H1 (cell line): ENCODE results near the gene RNU6-1. TPM values are rescaled to one million over a fixed set of nuclear protein-coding genes. Genes with fewer than 3 reads are reported as not detected.

Experiments
- CTCF ChIA-PET: fragments of 300-600 bp; sonication (Branson Sonifier 250); formaldehyde crosslinking; loops from one replicate; lab custom pipeline; 2021; ENCODE audit not compliant: partially characterized antibody; lab: Charles Lee
- POLR2A ChIA-PET: fragments of 300-600 bp; sonication (Branson Sonifier 250); formaldehyde crosslinking; loops from one replicate; lab custom pipeline; 2021; ENCODE audit warnings: inconsistent platforms; ENCODE audit not compliant: partially characterized antibody; lab: Charles Lee
- DNase-seq, 2 experiments: peaks; one replicate each; pipeline versions ENCODE4 v3.0.0 to v3.0.0-alpha.2; 2010 to 2022; ENCODE audit warnings: low spot score in 2 of 2, low read depth in 1 of 2, mixed read lengths in 1 of 2
- FAIRE-seq: peaks from 2 replicates; lab custom pipeline; 2011; peaks lifted over from hg19 to GRCh38; lab: Jason Lieb, UNC
- H2AFZ ChIP-seq: 2 replicates; pipeline ENCODE4 v1.8.1; 2012; ENCODE audit warnings: low read length, inconsistent platforms
- H2AK5ac ChIP-seq: 2 replicates; pipeline ENCODE4 v1.6.1; 2013; ENCODE audit warnings: low read depth, low read length
- H2BK120ac ChIP-seq: replicated peaks from 2 replicates; pipeline ENCODE3; 2013; ENCODE audit warnings: low read depth, low read length, inconsistent platforms
- H2BK12ac ChIP-seq: 2 replicates; pipeline ENCODE4 v1.6.1; 2013; ENCODE audit warnings: low read depth, low read length
- H2BK15ac ChIP-seq: 2 replicates; pipeline ENCODE4 v1.6.1; 2013; ENCODE audit warnings: low read length
- H2BK20ac ChIP-seq: 2 replicates; pipeline ENCODE4 v1.6.1; 2013; ENCODE audit warnings: low read length
- H2BK5ac ChIP-seq: 2 replicates; pipeline ENCODE4 v1.6.1; 2013; ENCODE audit warnings: low read depth, low read length
- H3K14ac ChIP-seq: 2 replicates; pipeline ENCODE4 v1.6.1; 2013; ENCODE audit warnings: inconsistent platforms; ENCODE audit not compliant: insufficient read length
- H3K18ac ChIP-seq: 2 replicates; pipeline ENCODE4 v1.6.1; 2013; ENCODE audit warnings: low read length; ENCODE audit errors: extremely low read depth
- H3K23ac ChIP-seq: 2 replicates; pipeline ENCODE4 v1.6.1; 2013; ENCODE audit warnings: inconsistent platforms; ENCODE audit not compliant: insufficient read length
- H3K23me2 ChIP-seq: 2 replicates; pipeline ENCODE4 v1.6.1; 2013; ENCODE audit warnings: low read depth, low read length
- H3K27ac ChIP-seq: 2 replicates; pipeline ENCODE4 v1.6.1; 2011; ENCODE audit warnings: low read depth, low read length, inconsistent platforms
- H3K27me3 ChIP-seq, 4 experiments: replicated peaks in 1 of 4; 1 replicate in 1 of 4; 2 replicates in 3 of 4; pipeline versions ENCODE4 v1.6.1 to v1.8.1; 2011 to 2013; ENCODE audit warnings: low read length in 3 of 4, mild to moderate bottlenecking in 3 of 4, inconsistent platforms in 2 of 4, mixed read lengths in 2 of 4, moderate library complexity in 1 of 4; ENCODE audit not compliant: control insufficient read depth in 3 of 4, insufficient read depth in 3 of 4; ENCODE audit errors: extremely low read depth in 1 of 4
- H3K36me3 ChIP-seq, 4 experiments: 2 replicates each; pipeline versions ENCODE4 v1.6.1 to v1.8.1; 2011 to 2013; ENCODE audit warnings: mild to moderate bottlenecking in 4 of 4, low read length in 3 of 4, moderate library complexity in 2 of 4, control low read depth in 1 of 4, inconsistent platforms in 1 of 4; ENCODE audit not compliant: insufficient read depth in 4 of 4, control insufficient read depth in 2 of 4
- H3K4ac ChIP-seq: replicated peaks from 2 replicates; pipeline ENCODE3; 2013; ENCODE audit warnings: low read length, low read depth, mixed read lengths, inconsistent platforms; ENCODE audit not compliant: insufficient read length
- H3K4me1 ChIP-seq, 4 experiments: replicated peaks in 1 of 4; 1 replicate in 1 of 4; 2 replicates in 3 of 4; pipeline versions ENCODE4 v1.6.1 to v1.8.1; 2011 to 2013; ENCODE audit warnings: low read length in 3 of 4, inconsistent platforms in 2 of 4, mixed read lengths in 1 of 4; ENCODE audit not compliant: insufficient read depth in 4 of 4, control insufficient read depth in 3 of 4
- H3K4me2 ChIP-seq, 2 experiments: 2 replicates each; pipeline versions ENCODE4 v1.6.1 to v1.8.1; 2011 to 2013; ENCODE audit warnings: low read depth in 2 of 2, low read length in 2 of 2, control low read depth in 1 of 2, inconsistent platforms in 1 of 2, mild to moderate bottlenecking in 1 of 2; ENCODE audit not compliant: insufficient read depth in 1 of 2
- H3K4me3 ChIP-seq, 4 experiments: fragments of 200-600, 300-600 bp in 1 of 4; sonication (generic), shearing (Covaris generic), sonication (Bioruptor Twin) in 1 of 4; 2 replicates each; pipeline versions ENCODE4 v1.5.1 to v1.8.1; 2011 to 2016; ENCODE audit warnings: low read length in 4 of 4, low read depth in 3 of 4, control low read depth in 2 of 4, inconsistent platforms in 2 of 4, mild to moderate bottlenecking in 2 of 4, mixed read lengths in 1 of 4, moderate library complexity in 1 of 4; ENCODE audit not compliant: insufficient read depth in 2 of 4; ENCODE audit errors: extremely low read depth in 1 of 4
- H3K56ac ChIP-seq: replicated peaks from 2 replicates; pipeline ENCODE3; 2013; ENCODE audit warnings: low read depth, mild to moderate bottlenecking, mixed read lengths, low read length, inconsistent platforms; ENCODE audit not compliant: insufficient read length
- H3K79me1 ChIP-seq: 2 replicates; pipeline ENCODE4 v1.6.1; 2013; ENCODE audit warnings: low read depth, low read length, control low read depth
- H3K79me2 ChIP-seq, 2 experiments: 2 replicates each; pipeline versions ENCODE4 v1.6.1 to v1.8.1; 2012 to 2013; ENCODE audit warnings: low read length in 2 of 2, mild to moderate bottlenecking in 2 of 2, inconsistent platforms in 1 of 2; ENCODE audit not compliant: insufficient read depth in 2 of 2, control insufficient read depth in 1 of 2
- H3K9ac ChIP-seq, 4 experiments: replicated peaks in 1 of 4; 1 replicate in 1 of 4; 2 replicates in 3 of 4; pipeline versions ENCODE4 v1.6.1 to v1.8.1; 2011 to 2013; ENCODE audit warnings: low read depth in 3 of 4, low read length in 3 of 4, control low read depth in 2 of 4, mild to moderate bottlenecking in 2 of 4, moderate library complexity in 2 of 4, inconsistent platforms in 1 of 4; ENCODE audit errors: extremely low read depth in 1 of 4
- H3K9me3 ChIP-seq, 2 experiments: 2 replicates each; pipeline versions ENCODE4 v1.6.1 to v1.8.1; 2012 to 2013; ENCODE audit warnings: mild to moderate bottlenecking in 2 of 2, moderate library complexity in 2 of 2, control low read depth in 1 of 2, inconsistent platforms in 1 of 2, low read depth in 1 of 2, low read length in 1 of 2, mixed read lengths in 1 of 2; ENCODE audit not compliant: insufficient read depth in 2 of 2
- H4K20me1 ChIP-seq, 2 experiments: replicated peaks in 1 of 2; 2 replicates each; pipeline versions ENCODE3 to v1.8.1; 2011 to 2013; ENCODE audit warnings: inconsistent platforms in 2 of 2, low read length in 2 of 2, mild to moderate bottlenecking in 1 of 2; ENCODE audit not compliant: insufficient read depth in 2 of 2, control insufficient read depth in 1 of 2
- H4K5ac ChIP-seq: 2 replicates; pipeline ENCODE4 v1.6.1; 2013; ENCODE audit warnings: low read length, low read depth, mixed read lengths, inconsistent platforms; ENCODE audit not compliant: insufficient read length
- H4K8ac ChIP-seq: 2 replicates; pipeline ENCODE4 v1.8.0; 2013; ENCODE audit warnings: mild to moderate bottlenecking, moderate library complexity, low read length, inconsistent platforms; ENCODE audit not compliant: insufficient read depth; ENCODE audit errors: extremely low read depth
- H4K91ac ChIP-seq: replicated peaks from 2 replicates; pipeline ENCODE3; 2013; ENCODE audit warnings: low read length, mixed read lengths, inconsistent platforms; ENCODE audit not compliant: insufficient read length
- EZH2 ChIP-seq: fragments of 200-600 bp; sonication (generic); IDR thresholded peaks from 2 replicates; pipeline ENCODE4 v1.7.1; 2012; ENCODE audit warnings: low read depth, mild to moderate bottlenecking, moderate library complexity, low read length, inconsistent platforms; ENCODE audit not compliant: severe bottlenecking
- GTF2F1 ChIP-seq: IDR thresholded peaks from 2 replicates; pipeline ENCODE4 v1.6.1; 2012; ENCODE audit warnings: low read depth, low read length, improper control_type of control experiment, borderline replicate concordance
- JUN ChIP-seq: IDR thresholded peaks from 2 replicates; pipeline ENCODE4 v1.6.1; 2011; ENCODE audit warnings: low read depth, mild to moderate bottlenecking, improper control_type of control experiment, low read length
- POU5F1 ChIP-seq: IDR thresholded peaks from 2 replicates; pipeline ENCODE4 v1.6.1; 2011; ENCODE audit warnings: low read depth, mild to moderate bottlenecking, low read length, moderate library complexity
- TBP ChIP-seq: IDR thresholded peaks from 2 replicates; pipeline ENCODE4 v1.6.1; 2011; ENCODE audit warnings: low read depth, low read length, improper control_type of control experiment
- ZNF274 ChIP-seq: IDR thresholded peaks from 2 replicates; pipeline ENCODE4 v1.7.0; 2012; ENCODE audit warnings: low read length, borderline replicate concordance; ENCODE audit errors: extremely low read depth
- WGBS, 2 experiments: shearing (Covaris generic) in 1 of 2; methylation state at CpG; one replicate each; pipeline versions ENCODE4 v1.1.6 to v1.1.7; 2013 to 2015; ENCODE audit warnings: low lambda C conversion rate in 2 of 2, mixed read lengths in 2 of 2, inconsistent platforms in 1 of 2, low coverage in 1 of 2, missing lambda C conversion rate in 1 of 2; ENCODE audit not compliant: insufficient replicate concordance in 2 of 2, insufficient coverage in 1 of 2, insufficient read length in 1 of 2; ENCODE audit errors: extremely low coverage in 1 of 2, missing lambda C conversion rate in 1 of 2; 5-methylcytosine and 5-hydroxymethylcytosine counted together
- polyA plus RNA-seq, 7 experiments: library from polyadenylated mRNA; depleted of rRNA in 3 of 7; stranded (reverse) in 5 of 7; unstranded in 2 of 7; fragments of >200 nt in 5 of 7; fragments of 200-250 nt in 2 of 7; gene quantifications; 1 replicate in 5 of 7; 2 replicates in 1 of 7; 4 replicates in 1 of 7; pipeline versions ENCODE4 v1.2.1 to v1.2.3, GENCODE V29; 2011 to 2013; ENCODE audit warnings: missing spikeins in 2 of 7, mixed read lengths in 2 of 7
- total RNA-seq: library from RNA; stranded (reverse); fragmentation: NEBNext Ultra II Directional; extraction: Animal tissue kit (Norgen Biotek cat#: 25700); gene quantifications from 2 replicates; pipeline ENCODE4 v1.2.1, GENCODE V29; 2021

The RNU6-1 gene
- total and polyA plus RNA-seq, 2 of the 8 experiments (the other 6 are each of a cell fraction or from before 2014, with no cell fraction given) = not detected

DNA sequence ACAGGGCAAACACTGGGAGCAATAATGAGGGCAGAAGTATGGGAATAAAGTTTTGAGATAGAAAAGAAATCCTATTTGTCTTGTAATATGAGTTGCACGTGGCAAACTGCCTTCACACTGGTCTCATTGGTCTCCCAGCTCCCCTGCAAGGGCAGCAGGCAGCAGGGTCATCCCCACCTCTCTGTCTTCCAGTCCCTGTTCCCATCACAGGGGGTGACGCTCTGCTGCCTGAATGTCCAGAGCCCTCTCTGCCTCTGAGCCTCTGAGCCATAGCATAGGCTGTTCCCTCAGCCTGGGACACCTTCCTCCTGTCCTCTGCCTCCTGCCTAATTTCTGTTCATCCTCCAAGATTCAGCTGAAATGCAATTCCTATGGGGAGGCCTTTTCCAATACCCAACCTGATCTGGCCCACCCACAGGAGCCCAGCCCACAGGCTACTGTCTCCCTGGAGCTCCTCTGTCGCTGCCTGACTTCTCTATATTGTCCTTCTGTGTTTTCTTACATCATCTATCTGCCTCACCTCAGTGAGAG is 26.7 kb downstream of the RNU6-1 start:
- no peak overlapping the region for H4K5ac ChIP-seq
- no peak overlapping the region for H2BK120ac ChIP-seq
- no peaks in the 10 kb centered on the region for H3K9me3 ChIP-seq
- H3K56ac ChIP-seq = no peak overlapping the region
- 0 out of 2 replicates have a peak overlapping the region, but pooled peaks have one; percentile 28 for H2BK12ac ChIP-seq
- no peak overlapping the region for H3K27ac ChIP-seq
- no peak overlapping the region for H2BK5ac ChIP-seq
- no peak overlapping the region for H3K4me2 ChIP-seq
- no peaks in the 10 kb centered on the region for H3K36me3 ChIP-seq
- H4K91ac ChIP-seq = no peak overlapping the region
- no peak for TF ChIP-seq POU5F1
- TF ChIP-seq ZNF274 = no peak
- TF ChIP-seq JUN = no peak
- no peak for TF ChIP-seq GTF2F1
- TF ChIP-seq TBP = no peak
- TF ChIP-seq EZH2 = no peak
- no peak overlapping the region for H3K4me3 ChIP-seq
- 0 out of 2 replicates have a peak overlapping the region, but pooled peaks have one; percentile 80 for H2BK20ac ChIP-seq
- no peak overlapping the region for H3K14ac ChIP-seq
- DNase-seq (no peak), FAIRE-seq (no peak)
- peak overlapping the region; percentile 72; the same call in 1 of the 2 replicates for H2BK15ac ChIP-seq
- no peak overlapping the region for H2AK5ac ChIP-seq
- ChIA-PET CTCF (interaction anchor here (0.7 to 2.9 kb wide), 4 partner anchors 10 to 356 kb away, joined by 3 to 7 read pairs (median 3); no protein-coding TSS in a partner anchor), POLR2A (interaction anchor here (1.8 kb wide), 1 partner anchor 10 kb away, joined by 5 read pairs; no protein-coding TSS in a partner anchor)
- H3K79me2 ChIP-seq = no peaks in the 10 kb centered on the region
- no peak overlapping the region for H3K4ac ChIP-seq
- no peaks in the 10 kb centered on the region for H4K20me1 ChIP-seq
- WGBS, 2 experiments = 71% methylated on average over 3 of the region's 3 CpGs; no CpG with 5 or more reads in 1 of the 2 experiments
- no peak overlapping the region for H3K9ac ChIP-seq
- no peak overlapping the region for H2AFZ ChIP-seq
- no peak overlapping the region for H3K18ac ChIP-seq
- no peaks in the 10 kb centered on the region; the same call in 1 of the 2 replicates for H3K79me1 ChIP-seq
- no peak overlapping the region for H4K8ac ChIP-seq
- H3K27me3 ChIP-seq = peaks cover 0 to 9% (median 8%) of the 10 kb centered on the region in 4 experiments; a peak in 6 of 7 replicates
- H3K23me2 ChIP-seq = no peaks in the 10 kb centered on the region
- peaks cover 0 to 8% (median 5%) of the 10 kb centered on the region in 4 experiments; a peak in 5 of 7 replicates for H3K4me1 ChIP-seq
- no peak overlapping the region for H3K23ac ChIP-seq
